HPDE6-E6E7 (cell line): ENCODE data around the gene NUF2.
A peak's percentile ranks its signal among the peaks of the same experiment; 100 is the strongest.
"Not testable (repeated sequence)": the region's sequence is repeated elsewhere in the genome, so short reads cannot be mapped to it uniquely, and the experiment has no call there.

Source experiments
- DNase-seq: peaks from one replicate; pipeline ENCODE4 v3.0.0; 2011; ENCODE audit warnings: missing footprints; ENCODE audit errors: extremely low spot score

NUF2 gene

DNA sequence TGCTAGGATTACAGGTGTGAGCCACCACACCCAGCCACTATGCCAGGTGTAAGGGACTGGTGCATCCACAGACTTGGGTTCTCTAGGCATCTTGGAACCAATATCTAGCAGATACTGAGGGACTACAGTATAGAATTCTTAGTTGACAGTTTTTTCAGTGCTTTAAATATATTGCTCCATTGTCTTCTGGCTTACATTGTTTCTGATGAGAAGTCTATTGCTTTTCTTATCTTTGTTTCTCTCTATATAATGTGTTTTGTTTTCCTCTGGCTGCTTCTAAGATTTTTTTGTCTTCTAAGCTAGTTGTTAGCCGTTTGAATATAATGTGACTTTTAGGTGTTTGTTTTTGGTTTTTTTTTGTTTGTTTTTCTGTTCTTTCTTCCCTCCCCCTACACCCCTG, 13.5 kb downstream of the NUF2 start:
- DNase-seq = no peak

DNA sequence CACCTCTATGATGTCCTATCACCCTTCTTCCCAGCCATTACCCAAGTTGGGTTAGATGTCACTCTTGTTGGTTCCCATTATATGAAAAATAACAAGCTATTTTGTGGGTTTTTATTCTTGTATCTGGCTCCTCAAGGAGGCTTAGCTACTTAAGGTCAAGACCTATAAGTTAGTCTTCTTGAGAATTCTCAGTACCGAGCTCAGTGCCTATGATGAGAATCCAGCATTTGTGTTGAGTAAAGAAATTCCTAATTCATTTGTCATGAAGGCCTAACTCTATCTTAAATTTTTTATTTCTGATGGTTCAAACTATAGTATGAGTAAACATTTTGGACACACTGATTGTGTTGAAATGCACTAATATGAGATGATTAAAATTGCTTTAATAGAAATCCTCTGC, 15.9 kb downstream of the NUF2 start:
- no peak for DNase-seq

- no peak for DNase-seq
These were observed 24.6 kb downstream of the NUF2 start for GRCh38 chr1:163346326-163346870.

DNA sequence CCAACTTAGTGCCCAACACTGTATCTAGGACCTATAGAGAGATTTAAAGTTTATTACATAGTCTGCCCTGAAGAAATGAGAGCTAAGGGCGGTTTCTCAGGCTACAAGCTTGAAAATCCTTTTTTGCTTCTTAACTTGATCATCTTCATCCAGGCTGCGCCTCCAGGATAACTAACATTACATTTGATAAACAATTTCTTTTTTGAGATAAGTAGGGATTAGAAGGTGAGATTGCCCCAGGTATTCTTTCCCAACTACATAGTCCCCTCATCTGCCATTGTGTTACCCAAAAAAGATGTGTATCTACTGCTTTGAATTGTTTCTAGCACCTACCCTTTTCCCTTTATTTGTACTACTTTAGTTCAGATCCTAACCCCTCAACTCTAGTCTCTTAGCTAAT, 25.4 kb downstream of the NUF2 start:
- no peak for DNase-seq

- no peak for DNase-seq
These were observed 30.2 kb downstream of the NUF2 start for GRCh38 chr1:163351912-163352311.

DNA sequence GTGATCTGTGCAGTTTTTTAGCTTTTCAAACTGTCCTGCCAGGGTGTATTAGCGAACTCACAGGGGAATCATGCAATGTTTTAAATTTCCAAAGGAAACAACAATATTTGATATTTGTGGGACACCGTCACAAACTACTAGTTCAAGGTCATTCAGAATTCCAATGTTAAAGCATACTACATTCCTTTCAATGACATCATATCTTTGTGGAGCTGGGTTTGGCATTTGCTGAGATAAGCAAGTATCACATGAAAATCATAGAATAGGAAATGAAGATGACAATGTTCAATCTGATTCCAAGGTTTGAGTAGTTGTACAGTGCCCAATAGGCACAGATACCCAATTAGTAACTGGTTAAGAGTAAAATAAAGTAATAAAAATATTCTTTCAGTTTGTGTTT, 35.6 kb downstream of the NUF2 start:
- DNase-seq = no peak

GRCh38 chr1:163358172-163358571, 36.4 kb downstream of the NUF2 start:
- not testable (repeated sequence) for DNase-seq

DNA sequence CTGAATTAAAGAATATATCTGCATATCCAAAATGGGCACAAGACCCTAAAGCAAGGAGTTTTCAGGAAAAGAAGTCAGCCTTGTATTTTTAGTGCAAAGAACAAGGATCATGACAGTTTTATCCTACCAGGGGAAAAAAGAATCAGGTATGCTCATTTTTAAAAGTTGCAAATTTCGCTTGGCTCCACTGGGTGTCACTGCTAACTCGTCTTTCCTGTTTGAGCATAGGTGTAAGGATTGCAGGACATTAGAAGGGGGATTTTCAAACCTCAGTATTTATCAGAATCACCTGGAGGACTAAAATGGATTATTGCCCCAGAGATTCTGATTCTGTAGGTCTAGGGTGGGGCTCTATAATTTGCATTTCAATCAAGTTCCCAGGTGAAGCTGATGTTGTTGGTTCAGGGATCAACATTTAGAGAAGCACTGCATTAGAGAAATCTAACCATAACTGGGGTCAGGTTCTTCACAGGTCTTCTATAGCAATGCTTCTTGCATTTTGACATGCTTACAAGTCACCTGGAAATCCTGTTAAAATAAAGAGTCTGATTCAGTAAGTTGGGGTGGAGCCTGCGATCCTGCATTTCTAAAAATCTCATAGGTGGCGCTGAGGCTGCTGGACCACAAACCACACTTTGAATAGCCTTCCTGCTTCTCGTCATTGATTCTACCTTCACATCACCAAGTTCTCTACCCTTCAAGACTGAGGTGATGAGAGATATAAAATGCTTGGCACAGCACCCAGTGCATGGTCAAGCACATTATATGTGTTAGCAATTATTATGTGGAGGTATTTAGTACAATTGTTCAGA, 39.6 kb downstream of the NUF2 start:
- peak; percentile 9 for DNase-seq

DNA sequence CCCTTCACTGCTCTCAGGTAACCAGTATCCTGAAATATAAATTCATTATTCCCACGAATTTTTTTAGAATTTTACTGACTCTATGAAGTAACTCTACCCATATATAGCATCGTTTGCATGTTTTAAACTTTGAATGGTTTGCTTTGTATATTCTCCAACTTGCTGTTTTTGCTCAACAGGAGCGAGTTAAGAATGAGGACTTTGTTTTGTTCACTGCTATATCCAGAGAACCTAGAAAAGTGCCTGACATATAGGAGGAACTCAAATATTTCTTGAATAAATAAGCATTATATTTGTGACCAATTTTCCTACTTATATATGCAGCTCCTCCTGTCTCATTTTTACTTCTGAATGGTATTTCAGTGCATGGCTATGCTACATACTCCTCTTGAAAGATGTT, 43.4 kb downstream of the NUF2 start:
- DNase-seq = no peak

GRCh38 chr1:163366555-163366954, 44.8 kb downstream of the NUF2 start:
- DNase-seq = no peak

- no peak for DNase-seq
These were observed 46.0 kb downstream of the NUF2 start for GRCh38 chr1:163367721-163368120.

- no peak for DNase-seq
These were observed 50.8 kb downstream of the NUF2 start for GRCh38 chr1:163372576-163372975.

GRCh38 chr1:163378554-163378953, 56.8 kb downstream of the NUF2 start:
- no peak for DNase-seq

DNA sequence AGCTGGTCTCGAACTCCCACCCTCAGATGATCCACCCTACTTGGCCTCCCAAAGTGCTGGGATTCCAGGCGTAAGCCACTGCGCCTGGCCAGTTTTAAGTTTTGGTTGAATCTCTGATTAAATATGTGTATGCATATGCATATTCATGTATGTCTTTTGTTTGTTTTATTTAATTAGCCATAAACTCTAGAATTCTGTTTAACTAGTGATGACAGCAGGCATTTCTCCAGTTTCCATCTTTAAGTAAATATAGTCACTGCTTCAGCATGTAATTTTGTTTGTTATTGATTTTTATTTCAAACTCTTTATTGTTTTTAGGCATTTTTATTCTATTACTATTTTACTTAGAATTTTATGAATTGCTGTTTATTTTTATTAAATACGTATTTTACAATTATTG, 58.0 kb downstream of the NUF2 start:
- no peak for DNase-seq

GRCh38 chr1:163381487-163382184, 59.9 kb downstream of the NUF2 start:
- DNase-seq = no peak

DNA sequence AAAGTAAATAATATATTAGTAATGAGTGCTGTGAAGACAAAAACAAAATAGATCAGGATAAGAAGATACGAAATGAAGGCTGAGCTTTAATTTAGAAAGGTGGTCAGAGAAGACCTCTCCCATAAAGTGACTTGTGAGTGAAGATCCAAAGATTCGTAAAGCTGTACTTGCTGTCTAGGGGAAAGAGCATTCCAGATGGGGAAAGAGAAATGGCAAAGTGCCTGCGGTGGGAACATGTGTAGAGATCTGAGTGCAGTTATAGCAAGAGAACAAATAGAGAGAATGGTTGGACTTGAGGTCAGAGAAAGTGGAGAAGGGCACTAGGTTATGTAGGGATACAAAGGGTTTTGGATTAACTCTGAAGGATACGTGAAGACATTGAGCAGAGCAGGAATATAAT, 60.6 kb downstream of the NUF2 start:
- DNase-seq = no peak

GRCh38 chr1:163387146-163387545, 65.4 kb downstream of the NUF2 start:
- no peak for DNase-seq

DNA sequence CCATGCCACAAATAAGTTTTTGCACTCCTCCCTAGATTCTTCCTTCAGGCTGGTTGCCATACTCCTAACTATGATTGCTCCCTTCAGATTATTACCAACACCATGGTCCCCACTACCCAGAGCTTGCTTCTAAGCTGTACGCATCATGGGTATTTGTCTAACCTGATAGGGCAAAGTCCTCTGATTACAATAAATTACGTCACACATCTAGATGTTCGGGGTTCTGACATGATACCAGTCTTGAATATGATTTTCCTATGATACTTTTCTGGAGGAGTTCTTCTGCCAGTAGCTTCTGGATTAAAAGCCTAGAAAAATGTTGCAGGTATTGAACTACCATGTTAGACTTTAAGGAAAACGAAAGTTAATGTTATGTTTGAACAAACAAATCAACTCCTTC, 67.2 kb downstream of the NUF2 start:
- no peak for DNase-seq

GRCh38 chr1:163395790-163396189, 74.0 kb downstream of the NUF2 start:
- DNase-seq = no peak

- no peak for DNase-seq
These were observed 75.9 kb downstream of the NUF2 start for GRCh38 chr1:163397451-163398200.

GRCh38 chr1:163399001-163399400, 77.2 kb downstream of the NUF2 start:
- DNase-seq = no peak

GRCh38 chr1:163399976-163400601, 78.3 kb downstream of the NUF2 start:
- DNase-seq = no peak
